ENCODE measurements around the gene FAM168A. TPM values are rescaled to one million over a fixed set of nuclear protein-coding genes. Genes with fewer than 3 reads are reported as not detected.

The FAM168A gene
- total RNA-seq, 1 experiment from 2014 or later: 62.8 TPM

GRCh38 chr11:73467505-73467904 is 130.4 kb downstream of the FAM168A start:
- Histone ChIP-seq H3K4me1 (ENCODE audit: control insufficient read depth, insufficient read depth, low read length) (no peaks in the 10 kb centered on the region), H3K27me3 (ENCODE audit: control insufficient read depth, insufficient read depth, low read length) (no peaks in the 10 kb centered on the region), H3K4me3 (ENCODE audit: low read depth in 2 of 2, low read length in 2 of 2) (no peak overlapping the region), H3K36me3 (ENCODE audit: control insufficient read depth, insufficient read depth, low read length) (no peaks in the 10 kb centered on the region), H3K27ac (ENCODE audit: low read length) (no peak overlapping the region), H3K9me3 (ENCODE audit: control insufficient read depth, insufficient read depth, low read depth, low read length) (no peaks in the 10 kb centered on the region)
- ATAC-seq (no peak), DNase-seq (ENCODE audit: low read depth, low spot score) (no peak)
- no peak for TF ChIP-seq TCF7L2 (IDR thresholded peaks at IDR 0.05; ENCODE audit: low read depth, low read length)
- intact Hi-C loops (cut with micrococcal nuclease; ENCODE audit: unreplicated experiment): no loop called here
- BruUV-seq (replicated peaks): no TSS peak
- in situ Hi-C loops (cut with HindIII; ENCODE audit: low pct_unique_long_range_greater_than_20kb, low sequenced_read_pairs): no loop called here
- ChIA-PET POLR2A (no interaction called here), CTCF (no interaction called here)

DNA sequence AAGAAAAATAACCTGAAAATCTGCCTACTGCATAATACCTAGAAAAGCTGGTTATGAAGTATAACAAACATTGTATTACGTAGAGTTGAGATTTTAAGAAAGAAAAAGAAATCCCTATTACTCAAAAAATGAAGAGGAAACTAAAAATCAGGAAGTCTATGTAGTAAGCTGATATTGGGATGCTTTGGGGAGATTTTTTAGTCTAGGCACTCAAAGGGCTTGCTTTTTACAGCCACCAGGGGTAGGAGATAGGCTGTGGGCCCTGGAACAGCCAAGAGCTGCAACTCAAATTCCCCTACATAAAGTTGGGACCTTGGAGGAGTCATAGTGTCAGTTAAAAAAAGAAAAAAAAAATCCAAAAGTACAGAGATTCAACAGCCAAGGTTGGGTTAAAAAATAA is 131.3 kb downstream of the FAM168A start:
- Histone ChIP-seq H3K27me3 (ENCODE audit: control insufficient read depth, insufficient read depth, low read length) (no peaks in the 10 kb centered on the region), H3K9me3 (ENCODE audit: control insufficient read depth, insufficient read depth, low read depth, low read length) (no peaks in the 10 kb centered on the region), H3K27ac (ENCODE audit: low read length) (no peak overlapping the region), H3K4me1 (ENCODE audit: control insufficient read depth, insufficient read depth, low read length) (no peaks in the 10 kb centered on the region), H3K4me3 (ENCODE audit: low read depth in 2 of 2, low read length in 2 of 2) (no peak overlapping the region), H3K36me3 (ENCODE audit: control insufficient read depth, insufficient read depth, low read length) (no peaks in the 10 kb centered on the region)
- intact Hi-C loops (cut with micrococcal nuclease; ENCODE audit: unreplicated experiment) (no loop called here), in situ Hi-C loops (cut with HindIII; ENCODE audit: low pct_unique_long_range_greater_than_20kb, low sequenced_read_pairs) (no loop called here)
- ChIA-PET POLR2A (interaction anchor here (0.5 kb wide), 1 partner anchor 61 kb away, joined by 5 read pairs; no protein-coding TSS in a partner anchor), CTCF (interaction anchor here (0.6 kb wide), 1 partner anchor 633 kb away, joined by 5 read pairs; no protein-coding TSS in a partner anchor)
- DNase-seq (ENCODE audit: low read depth, low spot score): no peak
- TF ChIP-seq SIN3A (IDR thresholded peaks at IDR 0.05; ENCODE audit: borderline replicate concordance, insufficient read depth, low read depth, low read length): no peak
- TF ChIP-seq, protein P1, sequence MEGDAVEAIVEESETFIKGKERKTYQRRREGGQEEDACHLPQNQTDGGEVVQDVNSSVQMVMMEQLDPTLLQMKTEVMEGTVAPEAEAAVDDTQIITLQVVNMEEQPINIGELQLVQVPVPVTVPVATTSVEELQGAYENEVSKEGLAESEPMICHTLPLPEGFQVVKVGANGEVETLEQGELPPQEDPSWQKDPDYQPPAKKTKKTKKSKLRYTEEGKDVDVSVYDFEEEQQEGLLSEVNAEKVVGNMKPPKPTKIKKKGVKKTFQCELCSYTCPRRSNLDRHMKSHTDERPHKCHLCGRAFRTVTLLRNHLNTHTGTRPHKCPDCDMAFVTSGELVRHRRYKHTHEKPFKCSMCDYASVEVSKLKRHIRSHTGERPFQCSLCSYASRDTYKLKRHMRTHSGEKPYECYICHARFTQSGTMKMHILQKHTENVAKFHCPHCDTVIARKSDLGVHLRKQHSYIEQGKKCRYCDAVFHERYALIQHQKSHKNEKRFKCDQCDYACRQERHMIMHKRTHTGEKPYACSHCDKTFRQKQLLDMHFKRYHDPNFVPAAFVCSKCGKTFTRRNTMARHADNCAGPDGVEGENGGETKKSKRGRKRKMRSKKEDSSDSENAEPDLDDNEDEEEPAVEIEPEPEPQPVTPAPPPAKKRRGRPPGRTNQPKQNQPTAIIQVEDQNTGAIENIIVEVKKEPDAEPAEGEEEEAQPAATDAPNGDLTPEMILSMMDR (IDR thresholded peaks at IDR 0.05): no peak
- TF ChIP-seq TCF7L2 (IDR thresholded peaks at IDR 0.05; ENCODE audit: low read depth, low read length): no peak
- TF ChIP-seq POLR2AphosphoS5 (IDR thresholded peaks at IDR 0.05; ENCODE audit: low read depth, low read length): no peak
- TF ChIP-seq, protein P2, sequence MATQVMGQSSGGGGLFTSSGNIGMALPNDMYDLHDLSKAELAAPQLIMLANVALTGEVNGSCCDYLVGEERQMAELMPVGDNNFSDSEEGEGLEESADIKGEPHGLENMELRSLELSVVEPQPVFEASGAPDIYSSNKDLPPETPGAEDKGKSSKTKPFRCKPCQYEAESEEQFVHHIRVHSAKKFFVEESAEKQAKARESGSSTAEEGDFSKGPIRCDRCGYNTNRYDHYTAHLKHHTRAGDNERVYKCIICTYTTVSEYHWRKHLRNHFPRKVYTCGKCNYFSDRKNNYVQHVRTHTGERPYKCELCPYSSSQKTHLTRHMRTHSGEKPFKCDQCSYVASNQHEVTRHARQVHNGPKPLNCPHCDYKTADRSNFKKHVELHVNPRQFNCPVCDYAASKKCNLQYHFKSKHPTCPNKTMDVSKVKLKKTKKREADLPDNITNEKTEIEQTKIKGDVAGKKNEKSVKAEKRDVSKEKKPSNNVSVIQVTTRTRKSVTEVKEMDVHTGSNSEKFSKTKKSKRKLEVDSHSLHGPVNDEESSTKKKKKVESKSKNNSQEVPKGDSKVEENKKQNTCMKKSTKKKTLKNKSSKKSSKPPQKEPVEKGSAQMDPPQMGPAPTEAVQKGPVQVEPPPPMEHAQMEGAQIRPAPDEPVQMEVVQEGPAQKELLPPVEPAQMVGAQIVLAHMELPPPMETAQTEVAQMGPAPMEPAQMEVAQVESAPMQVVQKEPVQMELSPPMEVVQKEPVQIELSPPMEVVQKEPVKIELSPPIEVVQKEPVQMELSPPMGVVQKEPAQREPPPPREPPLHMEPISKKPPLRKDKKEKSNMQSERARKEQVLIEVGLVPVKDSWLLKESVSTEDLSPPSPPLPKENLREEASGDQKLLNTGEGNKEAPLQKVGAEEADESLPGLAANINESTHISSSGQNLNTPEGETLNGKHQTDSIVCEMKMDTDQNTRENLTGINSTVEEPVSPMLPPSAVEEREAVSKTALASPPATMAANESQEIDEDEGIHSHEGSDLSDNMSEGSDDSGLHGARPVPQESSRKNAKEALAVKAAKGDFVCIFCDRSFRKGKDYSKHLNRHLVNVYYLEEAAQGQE (IDR thresholded peaks at IDR 0.05; ENCODE audit: insufficient read depth in 1 of 2, low read depth in 2 of 2, low read length in 1 of 2): no peak
- no TSS peak for BruUV-seq (replicated peaks)
- ATAC-seq: no peak

DNA sequence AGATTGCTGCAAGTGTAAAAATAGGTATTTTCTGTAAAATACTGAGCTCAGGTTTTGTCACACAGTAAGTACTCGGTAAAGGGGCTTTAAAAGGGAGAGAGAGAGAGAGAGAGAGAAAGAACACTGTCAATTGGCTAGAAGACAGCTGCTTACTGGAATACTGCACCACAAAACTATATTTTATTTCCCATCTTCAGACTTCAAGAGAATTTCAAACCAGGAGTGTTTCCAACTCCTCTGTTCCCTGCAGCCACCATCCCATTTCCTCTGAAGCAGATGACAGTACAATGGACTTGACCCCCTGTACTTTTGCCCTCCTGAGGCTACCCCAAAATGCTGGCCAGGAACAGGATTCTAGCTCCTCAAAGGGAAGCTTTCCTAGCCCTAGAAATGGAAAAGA is 132.0 kb downstream of the FAM168A start:
- intact Hi-C loops (cut with micrococcal nuclease; ENCODE audit: unreplicated experiment) (no loop called here), in situ Hi-C loops (cut with HindIII; ENCODE audit: low pct_unique_long_range_greater_than_20kb, low sequenced_read_pairs) (no loop called here)
- ATAC-seq: no peak
- no peak for TF ChIP-seq TCF7L2 (IDR thresholded peaks at IDR 0.05; ENCODE audit: low read depth, low read length)
- TF ChIP-seq, protein P2 (IDR thresholded peaks at IDR 0.05; ENCODE audit: insufficient read depth in 1 of 2, low read depth in 2 of 2, low read length in 1 of 2): no peak
- TF ChIP-seq, protein P1 (IDR thresholded peaks at IDR 0.05): no peak
- TF ChIP-seq SIN3A (IDR thresholded peaks at IDR 0.05; ENCODE audit: borderline replicate concordance, insufficient read depth, low read depth, low read length): no peak
- no peak for TF ChIP-seq POLR2AphosphoS5 (IDR thresholded peaks at IDR 0.05; ENCODE audit: low read depth, low read length)
- ChIA-PET CTCF (no interaction called here), POLR2A (no interaction called here)
- Histone ChIP-seq H3K27ac (ENCODE audit: low read length) (no peak overlapping the region), H3K4me1 (ENCODE audit: control insufficient read depth, insufficient read depth, low read length) (no peaks in the 10 kb centered on the region), H3K27me3 (ENCODE audit: control insufficient read depth, insufficient read depth, low read length) (no peaks in the 10 kb centered on the region), H3K36me3 (ENCODE audit: control insufficient read depth, insufficient read depth, low read length) (no peaks in the 10 kb centered on the region), H3K4me3 (ENCODE audit: low read depth in 2 of 2, low read length in 2 of 2) (no peak overlapping the region), H3K9me3 (ENCODE audit: control insufficient read depth, insufficient read depth, low read depth, low read length) (no peaks in the 10 kb centered on the region)
- BruUV-seq (replicated peaks): no TSS peak
- DNase-seq (ENCODE audit: low read depth, low spot score): no peak
